ENCODE results near the gene C2orf42. TPM values are rescaled to one million over a fixed set of nuclear protein-coding genes. Genes with fewer than 3 reads are reported as not detected.
"Not testable (repeated sequence)": the region's sequence is repeated elsewhere in the genome, so short reads cannot be mapped to it uniquely, and the experiment has no call there.

C2orf42 gene
- total RNA-seq, 2 donors from 2014 or later = 12.3 to 16.5 TPM

DNA sequence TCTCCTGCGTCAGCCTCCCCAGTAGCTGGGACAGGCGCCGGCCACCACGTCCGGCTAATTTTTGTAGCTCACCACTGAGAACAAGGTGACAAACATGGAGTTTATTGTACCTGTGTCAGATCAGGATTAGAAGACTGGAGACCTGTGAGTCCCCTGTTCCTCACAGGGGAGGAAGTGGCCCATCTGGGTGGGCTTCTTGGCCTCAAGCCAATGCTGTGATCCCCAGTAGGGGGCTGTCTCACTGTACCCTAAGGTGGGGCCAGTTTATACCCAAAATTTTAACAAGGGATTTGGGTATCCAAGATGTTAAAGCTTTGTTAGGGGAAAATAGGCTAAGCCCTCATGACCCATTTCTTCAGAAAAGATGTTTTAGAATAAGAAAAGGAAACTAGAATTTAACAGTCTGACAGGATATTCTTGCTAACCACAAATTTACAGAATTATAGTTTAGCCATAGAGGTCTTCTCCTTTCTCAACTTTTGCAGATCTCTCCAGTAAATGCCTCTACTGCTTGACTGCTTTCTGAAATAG is 87.2 kb downstream of the C2orf42 start:
- Histone ChIP-seq H3K27me3 (ENCODE audit: control insufficient read depth, insufficient read depth, low read length, poor library complexity, severe bottlenecking) (no peaks in the 10 kb centered on the region), H3K9me3 (ENCODE audit: control insufficient read depth, low read length) (no peaks in the 10 kb centered on the region), H3K4me3 (ENCODE audit: low read length) (no peak overlapping the region), H3K9ac (ENCODE audit: extremely low read depth, low read length, poor library complexity, severe bottlenecking) (no peak overlapping the region), H3K27ac (ENCODE audit: low read depth, low read length) (no peak overlapping the region), H3K36me3 (ENCODE audit: control insufficient read depth, insufficient read depth, low read length) (no peaks in the 10 kb centered on the region), H3K4me1 (ENCODE audit: control insufficient read depth, insufficient read depth, low read length) (peaks cover 6% of the 10 kb centered on the region)
- Mint-ChIP-seq H3K4me1 (peaks cover 30% of the 10 kb centered on the region), H3K36me3 (ENCODE audit: low read depth) (peaks cover 3% of the 10 kb centered on the region), H3K9me3 (peaks cover 3% of the 10 kb centered on the region), H3K4me3 (no peak overlapping the region), H3K27ac (no peak overlapping the region), H3K27me3 (ENCODE audit: insufficient read depth) (no peaks in the 10 kb centered on the region)
- peak; percentile 23 for TF ChIP-seq CTCF (conservative IDR thresholded peaks at IDR 0.05)
- 92% methylated on average over 5 of the region's 5 CpGs for WGBS, 2 experiments (ENCODE audit: insufficient coverage in 1 of 2, insufficient read length in 1 of 2)
- DNase-seq = no peak

DNA sequence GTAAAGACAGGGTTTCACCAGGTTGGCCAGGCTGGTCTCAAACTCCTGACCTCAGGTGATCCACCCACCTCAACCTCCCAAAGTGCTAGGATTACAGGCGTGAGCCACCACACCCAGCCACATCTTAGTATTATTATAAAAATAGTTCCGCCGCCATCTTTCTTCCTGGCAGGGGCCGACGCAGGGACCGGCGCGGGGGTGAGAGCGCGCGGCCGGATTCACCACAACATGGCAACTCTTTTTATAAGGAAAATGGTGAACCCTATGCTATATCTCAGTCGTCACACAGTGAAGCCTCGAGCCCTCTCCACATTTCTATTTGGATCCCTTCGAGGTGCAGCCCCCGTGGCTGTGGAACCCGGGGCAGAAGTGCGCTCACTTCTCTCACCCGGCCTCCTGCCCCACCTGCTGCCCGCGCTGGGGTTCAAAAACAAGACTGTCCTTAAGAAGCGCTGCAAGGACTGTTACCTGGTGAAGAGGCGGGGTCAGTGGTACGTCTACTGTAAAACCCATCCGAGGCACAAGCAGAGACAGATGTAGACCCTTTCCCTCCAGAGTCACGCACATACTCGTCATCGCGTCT is 88.4 kb downstream of the C2orf42 start:
- WGBS, 2 experiments (ENCODE audit: insufficient coverage in 1 of 2, insufficient read length in 1 of 2) = 96 to 98% methylated on average over 12 to 29 of the region's 29 CpGs
- H3K36me3 Mint-ChIP-seq (ENCODE audit: low read depth); H3K27ac Mint-ChIP-seq: not testable (repeated sequence)

DNA sequence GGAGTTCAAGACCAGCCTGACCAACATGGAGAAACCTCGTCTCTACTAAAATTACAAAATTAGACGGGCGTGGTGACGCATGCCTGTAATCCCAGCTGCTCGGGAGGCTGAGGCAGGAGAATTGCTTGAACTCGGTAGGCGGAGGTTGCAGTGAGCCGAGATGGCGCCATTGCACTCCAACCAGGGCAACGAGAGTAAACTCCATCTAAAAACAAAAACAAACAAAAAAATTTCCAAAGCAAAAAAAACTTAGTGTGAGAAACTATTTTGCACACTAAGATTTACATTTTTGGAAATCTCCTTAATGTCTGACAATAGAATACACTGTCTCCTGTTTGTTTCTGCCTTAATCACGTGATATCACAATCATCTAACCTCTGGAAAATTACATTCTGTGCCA is 89.1 kb downstream of the C2orf42 start:
- H3K27me3 ChIP-seq (ENCODE audit: control insufficient read depth, insufficient read depth, low read length, poor library complexity, severe bottlenecking); H3K27ac Mint-ChIP-seq; H3K36me3 Mint-ChIP-seq (ENCODE audit: low read depth); DNase-seq; H3K9me3 ChIP-seq (ENCODE audit: control insufficient read depth, low read length); H3K9ac ChIP-seq (ENCODE audit: extremely low read depth, low read length, poor library complexity, severe bottlenecking); H3K4me1 ChIP-seq (ENCODE audit: control insufficient read depth, insufficient read depth, low read length); H3K36me3 ChIP-seq (ENCODE audit: control insufficient read depth, insufficient read depth, low read length); H3K27me3 Mint-ChIP-seq (ENCODE audit: insufficient read depth); H3K4me3 ChIP-seq (ENCODE audit: low read length); H3K4me3 Mint-ChIP-seq; H3K9me3 Mint-ChIP-seq; H3K27ac ChIP-seq (ENCODE audit: low read depth, low read length): not testable (repeated sequence)
- H3K4me1 Mint-ChIP-seq = peaks cover 16% of the 10 kb centered on the region
- 92 to 97% methylated on average over 11 of the region's 11 CpGs for WGBS, 2 experiments (ENCODE audit: insufficient coverage in 1 of 2, insufficient read length in 1 of 2)

More for the DNA sequence above, 88.4 kb downstream of the C2orf42 start:
- not testable (repeated sequence) for H3K27me3 Mint-ChIP-seq (ENCODE audit: insufficient read depth); H3K4me1 ChIP-seq (ENCODE audit: control insufficient read depth, insufficient read depth, low read length); H3K27ac ChIP-seq (ENCODE audit: low read depth, low read length); H3K9me3 ChIP-seq (ENCODE audit: control insufficient read depth, low read length); H3K36me3 ChIP-seq (ENCODE audit: control insufficient read depth, insufficient read depth, low read length); H3K4me3 ChIP-seq (ENCODE audit: low read length); H3K27me3 ChIP-seq (ENCODE audit: control insufficient read depth, insufficient read depth, low read length, poor library complexity, severe bottlenecking); H3K9ac ChIP-seq (ENCODE audit: extremely low read depth, low read length, poor library complexity, severe bottlenecking); H3K9me3 Mint-ChIP-seq; DNase-seq
- H3K4me3 Mint-ChIP-seq = peak overlapping the region; percentile 24
- H3K4me1 Mint-ChIP-seq = peaks cover 20% of the 10 kb centered on the region

DNA sequence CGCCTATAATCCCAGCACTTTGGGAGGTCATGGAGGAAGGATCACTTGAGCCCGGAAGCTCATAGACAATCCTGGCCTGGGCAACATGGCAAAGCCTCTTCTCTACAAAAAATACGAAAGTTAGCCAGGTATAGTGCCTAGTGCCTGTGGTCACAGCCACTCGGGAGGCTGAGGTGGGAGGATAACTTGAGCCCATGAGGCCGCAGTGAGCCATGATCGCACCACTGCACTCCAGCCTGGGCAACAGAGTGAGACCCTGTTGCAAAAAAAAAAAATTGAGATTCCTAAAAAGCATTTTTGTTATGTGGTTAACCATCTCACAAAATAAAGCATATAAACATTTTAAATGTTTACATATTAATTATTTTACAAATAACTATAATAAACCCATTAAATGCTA is 89.6 kb downstream of the C2orf42 start:
- Mint-ChIP-seq H3K36me3 (ENCODE audit: low read depth) (peaks cover 3% of the 10 kb centered on the region), H3K27me3 (ENCODE audit: insufficient read depth) (no peaks in the 10 kb centered on the region), H3K4me1 (peaks cover 16% of the 10 kb centered on the region), H3K27ac (no peak overlapping the region), H3K4me3 (no peak overlapping the region), H3K9me3 (peaks cover 3% of the 10 kb centered on the region)
- no peak overlapping the region for H3K27ac ChIP-seq (ENCODE audit: low read depth, low read length)
- no peak overlapping the region for H3K4me3 ChIP-seq (ENCODE audit: low read length)
- H3K9ac ChIP-seq (ENCODE audit: extremely low read depth, low read length, poor library complexity, severe bottlenecking) = no peak overlapping the region
- H3K4me1 ChIP-seq (ENCODE audit: control insufficient read depth, insufficient read depth, low read length) = no peaks in the 10 kb centered on the region
- H3K9me3 ChIP-seq (ENCODE audit: control insufficient read depth, low read length) = no peaks in the 10 kb centered on the region
- no peak for TF ChIP-seq CTCF (conservative IDR thresholded peaks at IDR 0.05)
- no peak for DNase-seq
- no peaks in the 10 kb centered on the region for H3K36me3 ChIP-seq (ENCODE audit: control insufficient read depth, insufficient read depth, low read length)
- no peaks in the 10 kb centered on the region for H3K27me3 ChIP-seq (ENCODE audit: control insufficient read depth, insufficient read depth, low read length, poor library complexity, severe bottlenecking)
- WGBS, 2 experiments (ENCODE audit: insufficient coverage in 1 of 2, insufficient read length in 1 of 2) = 94 to 97% methylated on average over 6 of the region's 6 CpGs

Other genes starting within 250 kb of the C2orf42 start
- gene ASPRV1, start 229.4 kb downstream of the C2orf42 start, total RNA-seq = under 1 TPM; 0.84 to 0.91 TPM
- gene PCBP1, start 103.5 kb downstream of the C2orf42 start, total RNA-seq = 100 to 1,000 TPM; 344 to 357 TPM
- 100 to 1,000 TPM; 217 to 256 TPM for gene TIA1, start 57.6 kb upstream of the C2orf42 start, total RNA-seq
- 10 to 100 TPM; 65.2 to 77.2 TPM for gene PCYOX1, start 67.1 kb upstream of the C2orf42 start, total RNA-seq
- 100 to 1,000 TPM; 305 to 320 TPM for gene SNRPG, start 102.7 kb upstream of the C2orf42 start, total RNA-seq
- gene FAM136A, start 111.0 kb upstream of the C2orf42 start, total RNA-seq = 10 to 100 TPM; 81.3 to 91.8 TPM